Measurements from ENCODE around the gene HNF1B.

The HNF1B gene

DNA sequence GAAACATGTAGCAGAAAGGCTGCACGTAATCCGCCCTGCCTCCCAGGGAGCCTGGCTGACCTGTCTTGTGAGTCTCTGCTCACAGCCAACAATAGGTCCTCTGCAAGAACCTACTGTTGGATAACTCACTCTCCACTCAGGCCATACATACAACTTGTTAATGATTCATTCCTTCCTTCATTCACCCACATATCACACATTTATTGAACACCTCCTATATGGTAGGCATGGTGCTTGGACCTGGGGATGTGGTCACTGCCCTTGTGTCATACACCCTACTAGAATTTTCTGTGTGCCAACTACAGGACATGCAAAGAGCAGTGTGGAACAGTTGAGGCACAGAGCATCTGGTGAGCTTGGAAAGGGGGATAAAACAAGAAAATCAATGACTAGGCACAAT is 28.1 kb upstream of the HNF1B start:
- no peak overlapping the region for H3K4me3 ChIP-seq (ENCODE audit: low read depth, low read length)
- TF ChIP-seq, protein P1, sequence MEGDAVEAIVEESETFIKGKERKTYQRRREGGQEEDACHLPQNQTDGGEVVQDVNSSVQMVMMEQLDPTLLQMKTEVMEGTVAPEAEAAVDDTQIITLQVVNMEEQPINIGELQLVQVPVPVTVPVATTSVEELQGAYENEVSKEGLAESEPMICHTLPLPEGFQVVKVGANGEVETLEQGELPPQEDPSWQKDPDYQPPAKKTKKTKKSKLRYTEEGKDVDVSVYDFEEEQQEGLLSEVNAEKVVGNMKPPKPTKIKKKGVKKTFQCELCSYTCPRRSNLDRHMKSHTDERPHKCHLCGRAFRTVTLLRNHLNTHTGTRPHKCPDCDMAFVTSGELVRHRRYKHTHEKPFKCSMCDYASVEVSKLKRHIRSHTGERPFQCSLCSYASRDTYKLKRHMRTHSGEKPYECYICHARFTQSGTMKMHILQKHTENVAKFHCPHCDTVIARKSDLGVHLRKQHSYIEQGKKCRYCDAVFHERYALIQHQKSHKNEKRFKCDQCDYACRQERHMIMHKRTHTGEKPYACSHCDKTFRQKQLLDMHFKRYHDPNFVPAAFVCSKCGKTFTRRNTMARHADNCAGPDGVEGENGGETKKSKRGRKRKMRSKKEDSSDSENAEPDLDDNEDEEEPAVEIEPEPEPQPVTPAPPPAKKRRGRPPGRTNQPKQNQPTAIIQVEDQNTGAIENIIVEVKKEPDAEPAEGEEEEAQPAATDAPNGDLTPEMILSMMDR (IDR thresholded peaks at IDR 0.05; ENCODE audit: borderline replicate concordance, insufficient read depth, low read depth, low read length): no peak

DNA sequence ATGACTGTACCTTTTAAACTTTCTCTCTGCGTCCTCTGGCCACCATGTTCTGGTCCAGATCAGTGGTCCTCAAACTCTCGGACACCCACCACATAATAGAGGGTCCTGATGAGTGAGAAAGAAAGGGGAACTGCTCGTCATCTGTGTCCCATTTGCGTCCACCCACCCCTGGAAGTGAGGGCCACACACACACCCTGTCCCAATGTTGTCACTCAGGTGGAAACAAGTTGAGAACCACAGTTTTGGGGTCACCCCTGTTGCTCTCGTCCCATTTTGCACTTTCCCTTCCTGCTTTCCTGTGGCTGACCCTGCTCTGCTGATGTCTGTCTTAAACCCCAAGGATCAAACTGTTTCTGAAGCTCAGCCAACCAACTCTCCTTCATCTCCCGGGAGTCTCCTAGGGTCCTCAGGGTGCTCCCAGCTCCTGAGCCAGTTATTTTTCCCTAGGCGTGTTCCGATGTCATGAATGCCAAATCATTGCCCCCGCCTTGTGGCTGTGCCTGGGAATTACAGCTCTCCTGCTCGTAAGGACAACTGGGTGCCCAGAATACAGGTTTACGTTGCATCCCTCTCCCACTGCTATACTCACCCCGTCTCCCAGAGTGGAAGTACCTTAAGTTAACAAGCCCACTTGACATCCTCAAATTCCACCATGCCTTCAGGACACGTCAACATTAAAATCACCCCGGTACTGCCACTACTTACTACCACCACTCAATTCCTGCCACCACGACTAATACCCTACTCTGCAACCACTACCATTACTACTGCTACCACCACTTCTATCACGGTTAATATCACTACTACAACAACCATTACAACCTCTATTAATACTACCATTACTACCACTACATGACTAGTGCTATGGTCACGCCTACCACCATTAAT is 26.0 kb upstream of the HNF1B start:
- H3K4me3 ChIP-seq (ENCODE audit: low read depth, low read length): no peak overlapping the region
- TF ChIP-seq, protein P1 (IDR thresholded peaks at IDR 0.05; ENCODE audit: borderline replicate concordance, insufficient read depth, low read depth, low read length): peak; percentile 55

DNA sequence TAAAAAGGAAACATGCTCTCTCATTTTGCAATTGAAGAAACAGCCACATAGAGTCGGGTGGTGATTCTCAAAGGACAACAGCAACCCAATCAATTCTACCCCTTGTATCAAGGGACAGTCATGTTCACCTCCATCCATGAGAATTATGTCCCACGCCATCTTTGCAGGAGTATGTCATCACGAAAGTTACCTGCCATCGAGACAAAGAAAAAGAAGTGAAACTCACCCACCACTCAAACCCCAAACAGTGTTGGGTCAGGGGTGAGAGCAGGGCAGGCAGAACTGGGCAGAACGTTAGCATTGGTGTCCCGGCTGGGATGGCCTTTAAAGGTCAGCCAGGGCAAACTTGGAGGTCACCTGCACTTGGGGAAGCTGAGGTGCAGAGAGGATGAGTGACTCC is 24.2 kb upstream of the HNF1B start:
- H3K4me3 ChIP-seq (ENCODE audit: low read depth, low read length): no peak overlapping the region
- TF ChIP-seq, protein P1 (IDR thresholded peaks at IDR 0.05; ENCODE audit: borderline replicate concordance, insufficient read depth, low read depth, low read length): no peak

DNA sequence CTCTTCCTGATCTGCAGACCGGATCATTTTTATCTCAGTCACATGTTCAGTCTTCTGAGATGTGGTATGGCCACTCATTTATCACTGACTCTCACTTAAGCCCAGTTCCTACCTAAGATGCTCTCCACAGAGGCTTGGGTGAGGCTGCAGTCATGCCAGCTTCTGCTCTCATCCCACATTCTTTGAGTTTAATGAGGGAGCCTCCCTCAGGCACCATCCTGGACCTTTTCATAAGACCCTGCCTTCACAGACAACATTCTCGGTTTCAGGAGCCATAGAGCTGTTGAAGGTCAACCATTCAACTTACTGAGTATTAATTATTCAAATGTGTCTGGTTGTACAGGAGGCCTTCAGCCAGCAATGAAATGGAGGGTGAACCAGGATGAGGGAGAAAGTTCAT is 23.6 kb upstream of the HNF1B start:
- H3K4me3 ChIP-seq (ENCODE audit: low read depth, low read length): no peak overlapping the region
- TF ChIP-seq, protein P1 (IDR thresholded peaks at IDR 0.05; ENCODE audit: borderline replicate concordance, insufficient read depth, low read depth, low read length): no peak

DNA sequence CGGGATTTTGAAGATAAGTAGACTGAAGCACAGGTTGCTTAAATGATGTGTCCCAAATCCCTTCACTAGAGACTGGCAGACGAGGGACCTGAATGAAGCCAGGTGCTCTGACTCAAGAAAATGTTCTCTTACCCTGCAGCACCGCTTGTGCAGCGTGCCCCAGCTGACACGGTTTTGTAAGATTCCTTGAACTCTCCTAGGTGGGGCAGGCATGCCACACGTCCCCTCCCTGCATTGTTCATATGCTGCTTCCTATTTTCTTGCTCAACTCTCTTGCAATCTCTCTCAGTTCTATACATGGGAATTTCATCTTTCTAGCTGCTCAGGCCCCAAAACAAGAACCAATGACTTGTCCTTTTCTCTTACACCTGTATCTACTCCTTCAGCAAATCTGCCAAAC is 22.1 kb upstream of the HNF1B start:
- no peak overlapping the region for H3K4me3 ChIP-seq (ENCODE audit: low read depth, low read length)
- TF ChIP-seq, protein P1 (IDR thresholded peaks at IDR 0.05; ENCODE audit: borderline replicate concordance, insufficient read depth, low read depth, low read length): no peak

DNA sequence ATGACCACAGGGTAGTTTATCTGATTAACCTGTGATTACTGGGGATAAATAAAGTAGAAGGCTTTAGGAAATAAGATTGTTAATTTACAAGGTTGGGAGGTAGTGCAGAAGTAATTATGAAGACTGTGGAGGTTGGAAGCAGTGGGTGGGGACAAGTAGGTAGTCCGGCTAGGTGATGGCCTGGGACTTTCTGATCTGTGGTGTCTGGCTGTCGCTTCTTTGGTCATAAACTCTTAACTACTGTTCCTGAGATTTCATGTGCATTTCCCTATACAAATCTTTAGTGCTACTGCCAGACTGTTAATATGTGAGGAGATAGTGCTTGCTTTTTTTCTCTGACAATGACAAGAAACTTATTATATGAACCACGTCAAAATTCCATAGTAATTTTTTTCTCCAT is 19.5 kb upstream of the HNF1B start:
- no peak overlapping the region for H3K4me3 ChIP-seq (ENCODE audit: low read depth, low read length)
- TF ChIP-seq, protein P1 (IDR thresholded peaks at IDR 0.05; ENCODE audit: borderline replicate concordance, insufficient read depth, low read depth, low read length): no peak

DNA sequence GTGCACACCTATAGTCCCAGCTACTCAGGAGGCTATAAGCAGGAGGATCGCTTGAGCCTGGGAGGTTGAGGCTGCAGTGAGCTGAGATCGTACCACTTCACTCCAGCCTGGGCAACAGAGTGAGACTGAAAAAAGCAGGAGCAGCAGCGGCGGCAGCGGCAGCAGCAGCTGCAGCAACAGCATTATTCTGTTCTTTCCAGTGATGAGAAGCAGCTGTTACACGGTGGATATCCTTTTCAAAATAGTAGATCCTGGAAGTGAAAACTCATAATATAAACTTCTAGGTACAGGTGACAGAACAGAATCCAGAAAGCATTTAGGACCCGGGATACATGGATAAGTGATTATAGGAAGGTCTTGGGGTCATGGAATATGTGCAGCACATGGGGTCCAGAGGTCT is 17.8 kb upstream of the HNF1B start:
- no peak overlapping the region for H3K4me3 ChIP-seq (ENCODE audit: low read depth, low read length)

More for the DNA sequence above, 17.8 kb upstream of the HNF1B start:
- TF ChIP-seq, protein P1 (IDR thresholded peaks at IDR 0.05; ENCODE audit: borderline replicate concordance, insufficient read depth, low read depth, low read length): no peak
